Measurements from ENCODE around the gene MAST1. TPM values are rescaled to one million over a fixed set of nuclear protein-coding genes. Genes with fewer than 3 reads are reported as not detected.

The MAST1 gene
- total and polyA plus RNA-seq, 2 experiments from 2014 or later: 13.9 to 19.9 TPM

GRCh38 chr19:12866416-12867119 lies 28.3 kb downstream of the MAST1 start:
- H3F3A ChIP-seq (replicated peaks; ENCODE audit: low read depth): peaks cover 20% of the 10 kb centered on the region; the same call in 1 of the 2 replicates
- peak; percentile 46 for DNase-seq (ENCODE audit: low spot score)
- peaks cover 21% of the 10 kb centered on the region for H3K4me1 ChIP-seq (ENCODE audit: insufficient read depth)
- H3K4me3 ChIP-seq: peak overlapping the region; percentile 74
- no peaks in the 10 kb centered on the region for H3K79me2 ChIP-seq (replicated peaks; ENCODE audit: insufficient read depth)
- no peaks in the 10 kb centered on the region; the same call in 1 of the 2 replicates for H4K20me1 ChIP-seq (replicated peaks; ENCODE audit: insufficient read depth)
- peak overlapping the region; percentile 63; the same call in 1 of the 2 replicates for H3K27ac ChIP-seq (ENCODE audit: low read depth)
- H3K9me2 ChIP-seq (ENCODE audit: insufficient read depth): no peaks in the 10 kb centered on the region
- no peak overlapping the region for H2AFZ ChIP-seq
- Mint-ChIP-seq H3K27me3 (ENCODE audit: insufficient read depth, low read depth, poor library complexity) (peaks cover 6% of the 10 kb centered on the region), H3K4me1 (peaks cover 27% of the 10 kb centered on the region), H3K27ac (peak overlapping the region; percentile 81), H3K36me3 (ENCODE audit: low read depth) (peaks cover 18% of the 10 kb centered on the region), H3K4me3 (peak overlapping the region; percentile 75), H3K9me3 (no peaks in the 10 kb centered on the region; the same call in none of the 3 replicates)
- H3K36me3 ChIP-seq (ENCODE audit: insufficient read depth): no peaks in the 10 kb centered on the region
- no peak for TF ChIP-seq CREB1 (CRISPR knock-in tag; IDR thresholded peaks at IDR 0.05; ENCODE audit: low read depth)
- TF ChIP-seq EZH2phosphoT487 (IDR thresholded peaks at IDR 0.05; ENCODE audit: unreplicated experiment): no peak
- TF ChIP-seq ETS1 (IDR thresholded peaks at IDR 0.05): no peak
- TF ChIP-seq ZNF114 (CRISPR knock-in tag; IDR thresholded peaks at IDR 0.05): no peak
- no peak for TF ChIP-seq REST (IDR thresholded peaks at IDR 0.05; ENCODE audit: unreplicated experiment)
- TF ChIP-seq CTCF (conservative IDR thresholded peaks at IDR 0.05; ENCODE audit: low read depth in 2 of 2): no peak
- TF ChIP-seq JUNB (IDR thresholded peaks at IDR 0.05; ENCODE audit: unreplicated experiment): no peak
- no peak for TF ChIP-seq ZNF331 (CRISPR knock-in tag; IDR thresholded peaks at IDR 0.05; ENCODE audit: low read depth)
- no peak for TF ChIP-seq EZH2 (IDR thresholded peaks at IDR 0.05; ENCODE audit: low read depth, unreplicated experiment)
- TF ChIP-seq POLR2AphosphoS5 (IDR thresholded peaks at IDR 0.05; ENCODE audit: low read depth): no peak
- no peak for TF ChIP-seq NANOG (IDR thresholded peaks at IDR 0.05; ENCODE audit: borderline replicate concordance)
- no peak for TF ChIP-seq STAT1 (IDR thresholded peaks at IDR 0.05; ENCODE audit: unreplicated experiment)
- no peak for TF ChIP-seq ZNF462 (CRISPR knock-in tag; IDR thresholded peaks at IDR 0.05)
- ATAC-seq: peak; percentile 27
- H3K27me3 ChIP-seq (ENCODE audit: insufficient read depth): no peaks in the 10 kb centered on the region
- peak overlapping the region; percentile 95 for H3K4me2 ChIP-seq

Data from GM23338 (cell line).